Mammary epithelial cell (primary cell): ENCODE data around the gene ZNF454.

Experiments used
- CTCF ChIP-seq, 2 donors: IDR thresholded peaks in 1 of 2; conservative IDR thresholded peaks in 1 of 2; 2 replicates each; pipeline ENCODE4 v1.5.1; 2011 to 2012; ENCODE audit warnings: inconsistent platforms in 2 of 2, low read length in 2 of 2, mild to moderate bottlenecking in 2 of 2, control low read depth in 1 of 2, low read depth in 1 of 2; ENCODE audit not compliant: insufficient read depth in 1 of 2; ENCODE audit errors: extremely low read depth in 1 of 2
- EZH2 ChIP-seq: IDR thresholded peaks from 2 replicates; pipeline ENCODE4 v1.6.1; 2012; ENCODE audit warnings: low read length, inconsistent platforms, borderline replicate concordance

- TF ChIP-seq CTCF (conservative IDR thresholded peaks at IDR 0.05 in 1 of 2, IDR thresholded peaks at IDR 0.05 in 1 of 2; ENCODE audit: extremely low read depth in 1 of 2, insufficient read depth in 1 of 2, low read depth in 1 of 2, low read length in 2 of 2) (no peak), EZH2 (no peak)
Measured at GRCh38 chr5:178996156-178996555, 55.2 kb downstream of the ZNF454 start.
